B cell (primary cell): Measurements from ENCODE around the gene STX2. TPM values are rescaled to one million over a fixed set of nuclear protein-coding genes. Genes with fewer than 3 reads are reported as not detected.

Source experiments
- ATAC-seq: fragments of 200-7000 bp; cut with Tn5 transposase; one replicate; pipeline ENCODE4 v1.10.0; 2021; ENCODE audit warnings: low read depth, mild to moderate bottlenecking, moderate number of reproducible peaks, moderate library complexity
- CTCF ChIA-PET: fragments of 350-600 bp; sonication (Branson Sonifier 250); formaldehyde crosslinking; loops from one replicate; lab custom pipeline; 2021; ENCODE audit warnings: antibody characterized with exemption, inconsistent platforms; lab: Charles Lee
- POLR2A ChIA-PET: fragments of 350-600 bp; sonication (Branson Sonifier 250); formaldehyde crosslinking; loops from one replicate; lab custom pipeline; 2021; ENCODE audit warnings: antibody characterized with exemption; lab: Charles Lee
- DNase-seq: peaks from one replicate; pipeline ENCODE4 v3.0.0; 2013
- H2AFZ ChIP-seq: 2 replicates; pipeline ENCODE4 v1.6.1; 2012; ENCODE audit warnings: mild to moderate bottlenecking, low read depth, low read length; ENCODE audit not compliant: insufficient read depth, poor library complexity, severe bottlenecking
- H3K27ac ChIP-seq, 2 donors: 1 replicate in 1 of 2; 2 replicates in 1 of 2; pipeline ENCODE4 v1.5.1; 2012 to 2013; ENCODE audit warnings: low read length in 2 of 2, mild to moderate bottlenecking in 2 of 2, moderate library complexity in 1 of 2
- H3K27me3 ChIP-seq, 4 experiments: fragments of 200-600 bp in 1 of 4; sonication (generic) in 1 of 4; replicated peaks in 1 of 4; 1 replicate in 2 of 4; 2 replicates in 2 of 4; pipeline versions ENCODE4 v1.6.1 to v1.7.0; 2013 to 2016; ENCODE audit warnings: low read length in 3 of 4, mild to moderate bottlenecking in 2 of 4, mixed read lengths in 1 of 4, moderate library complexity in 1 of 4; ENCODE audit not compliant: insufficient read depth in 4 of 4, control insufficient read depth in 3 of 4; ENCODE audit errors: control extremely low read depth in 1 of 4
- H3K36me3 ChIP-seq, 2 experiments: replicated peaks in 1 of 2; 1 replicate in 1 of 2; 2 replicates in 1 of 2; pipeline versions ENCODE4 v1.6.1 to v1.7.1; 2013; ENCODE audit warnings: low read length in 1 of 2; ENCODE audit not compliant: insufficient read depth in 2 of 2, control insufficient read depth in 1 of 2; ENCODE audit errors: control extremely low read depth in 1 of 2, extremely low read depth in 1 of 2
- H3K4me1 ChIP-seq, 2 donors: fragments of 200-600 bp in 1 of 2; sonication (generic) in 1 of 2; 1 replicate in 1 of 2; 2 replicates in 1 of 2; pipeline versions ENCODE4 v1.5.1 to v1.6.1; 2013 to 2017; ENCODE audit warnings: low read length in 2 of 2; ENCODE audit not compliant: control insufficient read depth in 2 of 2, insufficient read depth in 2 of 2
- H3K4me2 ChIP-seq: replicated peaks from 2 replicates; pipeline ENCODE3; 2012; ENCODE audit warnings: mild to moderate bottlenecking, low read depth, low read length; ENCODE audit not compliant: poor library complexity, severe bottlenecking
- H3K4me3 ChIP-seq, 5 experiments: fragments of 200-600 bp in 1 of 5; sonication (generic) in 1 of 5; 1 replicate in 3 of 5; 2 replicates in 2 of 5; pipeline versions ENCODE4 v1.5.1 to v1.7.0; 2011 to 2016; ENCODE audit warnings: low read length in 4 of 5, mild to moderate bottlenecking in 4 of 5, low read depth in 2 of 5, control low read depth in 1 of 5, moderate library complexity in 1 of 5; ENCODE audit not compliant: insufficient read depth in 1 of 5; ENCODE audit errors: control extremely low read depth in 1 of 5, extremely low read depth in 1 of 5
- H3K79me2 ChIP-seq: fragments of 200-600 bp; sonication (generic); one replicate; pipeline ENCODE4 v1.6.0; 2016; ENCODE audit warnings: low read length; ENCODE audit not compliant: control insufficient read depth, insufficient read depth
- H3K9ac ChIP-seq: fragments of 200-600 bp; sonication (generic); 2 replicates; pipeline ENCODE4 v1.6.1; 2017; ENCODE audit warnings: mild to moderate bottlenecking, low read length, moderate library complexity
- H3K9me3 ChIP-seq, 3 donors: one replicate each; pipeline versions ENCODE4 v1.6.1 to v1.7.1; 2013; ENCODE audit warnings: low read length in 2 of 3; ENCODE audit not compliant: control insufficient read depth in 2 of 3, insufficient read depth in 1 of 3; ENCODE audit errors: control extremely low read depth in 1 of 3
- H4K20me1 ChIP-seq: 2 replicates; pipeline ENCODE4 v1.6.0; 2012; ENCODE audit warnings: mild to moderate bottlenecking, low read length; ENCODE audit not compliant: insufficient read depth, control insufficient read depth, poor library complexity, severe bottlenecking
- H3K27ac Mint-ChIP-seq: one replicate; pipeline ENCODE4 v1.8.0; 2021; ENCODE audit warnings: mixed read lengths
- H3K27me3 Mint-ChIP-seq: one replicate; pipeline ENCODE4 v1.8.0; 2021; ENCODE audit warnings: mixed read lengths
- H3K4me1 Mint-ChIP-seq: one replicate; pipeline ENCODE4 v1.8.0; 2021; ENCODE audit warnings: mixed read lengths
- H3K4me3 Mint-ChIP-seq: one replicate; pipeline ENCODE4 v1.8.0; 2021; ENCODE audit warnings: mixed read lengths
- H3K9me3 Mint-ChIP-seq: one replicate; pipeline ENCODE4 v1.8.0; 2022; ENCODE audit warnings: mixed read lengths; ENCODE audit not compliant: insufficient read depth
- EZH2 ChIP-seq: IDR thresholded peaks from 2 replicates; pipeline ENCODE4 v1.6.1; 2012; ENCODE audit warnings: borderline replicate concordance, low read depth, mild to moderate bottlenecking, moderate library complexity, low read length; ENCODE audit not compliant: insufficient read depth, poor library complexity, severe bottlenecking
- WGBS: methylation state at CpG from one replicate; pipeline ENCODE4 v1.1.5; 2013; ENCODE audit warnings: missing lambda C conversion rate; ENCODE audit not compliant: insufficient coverage; 5-methylcytosine and 5-hydroxymethylcytosine counted together
- intact Hi-C: fragments of 100-400 bp; cut with micrococcal nuclease; formaldehyde crosslinking; loops from one replicate; pipeline ENCODE4 v1.10.0; 2022
- polyA plus RNA-seq: library from polyadenylated mRNA; depleted of rRNA; stranded (reverse); fragments of >200 nt; gene quantifications from 2 replicates; pipeline ENCODE4 v1.2.3, GENCODE V29; 2012
- total RNA-seq, 2 donors: library from RNA; stranded (reverse); fragments of 120-200 nt in 1 of 2; gene quantifications; 1 replicate in 1 of 2; 2 replicates in 1 of 2; pipeline versions ENCODE4 v1.2.3 to v1.2.4, GENCODE V29; 2013 to 2022
- TF ChIP-seq, protein P1 (sequence below): fragments of 200-600 bp; IDR thresholded peaks from one replicate; pipeline ENCODE4 v1.8.0; 2022; ENCODE audit warnings: antibody characterized with exemption, mild to moderate bottlenecking

Gene STX2
- total and polyA plus RNA-seq, 2 donors (not counting 1 experiment from before 2014, with no cell fraction given), result 12.7 to 19.8 TPM

DNA sequence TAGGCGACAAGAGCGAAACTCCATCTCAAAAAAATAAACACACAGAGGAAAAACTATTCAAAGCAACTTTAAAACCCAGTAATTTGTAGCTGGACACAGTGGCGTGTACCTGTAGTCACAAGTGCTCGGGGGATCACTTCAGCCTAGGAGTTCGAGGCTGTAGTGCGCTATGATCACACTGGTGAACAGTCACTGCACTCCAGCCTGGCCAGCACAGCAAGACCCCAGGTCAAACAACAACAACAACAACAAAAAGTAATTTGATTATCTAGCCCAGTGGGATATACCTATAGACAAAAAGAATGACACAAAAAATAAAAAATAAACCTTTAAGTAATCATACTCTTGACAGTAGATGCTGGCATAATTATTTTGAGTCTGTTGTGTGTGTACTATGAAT lies 29.3 kb downstream of the STX2 start:
- H3K9ac ChIP-seq, result no peak overlapping the region
- H3K79me2 ChIP-seq, result no peaks in the 10 kb centered on the region
- H3K27me3 ChIP-seq, result no peaks in the 10 kb centered on the region
- Mint-ChIP-seq H3K27me3 (no peaks in the 10 kb centered on the region), H3K4me3 (no peak overlapping the region), H3K9me3 (no peaks in the 10 kb centered on the region), H3K27ac (no peak overlapping the region), H3K4me1 (peaks cover 5% of the 10 kb centered on the region)
- ATAC-seq (no peak), DNase-seq (no peak)
- H2AFZ ChIP-seq, result no peak overlapping the region
- no peak overlapping the region for H3K4me3 ChIP-seq
- H3K36me3 ChIP-seq, result peaks cover 6 to 25% of the 10 kb centered on the region in 2 experiments
- H3K9me3 ChIP-seq, result peaks cover 0 to 13% (median 0%) of the 10 kb centered on the region in 3 donors
- no peak overlapping the region for H3K27ac ChIP-seq
- CTCF ChIA-PET, result no interaction called here
- no peak overlapping the region for H3K4me2 ChIP-seq
- intact Hi-C loops, result loop anchor here (10.0 kb wide), 1 partner anchor 65 kb away; the partner anchor contains the start of gene RAN
- TF ChIP-seq, protein P1, sequence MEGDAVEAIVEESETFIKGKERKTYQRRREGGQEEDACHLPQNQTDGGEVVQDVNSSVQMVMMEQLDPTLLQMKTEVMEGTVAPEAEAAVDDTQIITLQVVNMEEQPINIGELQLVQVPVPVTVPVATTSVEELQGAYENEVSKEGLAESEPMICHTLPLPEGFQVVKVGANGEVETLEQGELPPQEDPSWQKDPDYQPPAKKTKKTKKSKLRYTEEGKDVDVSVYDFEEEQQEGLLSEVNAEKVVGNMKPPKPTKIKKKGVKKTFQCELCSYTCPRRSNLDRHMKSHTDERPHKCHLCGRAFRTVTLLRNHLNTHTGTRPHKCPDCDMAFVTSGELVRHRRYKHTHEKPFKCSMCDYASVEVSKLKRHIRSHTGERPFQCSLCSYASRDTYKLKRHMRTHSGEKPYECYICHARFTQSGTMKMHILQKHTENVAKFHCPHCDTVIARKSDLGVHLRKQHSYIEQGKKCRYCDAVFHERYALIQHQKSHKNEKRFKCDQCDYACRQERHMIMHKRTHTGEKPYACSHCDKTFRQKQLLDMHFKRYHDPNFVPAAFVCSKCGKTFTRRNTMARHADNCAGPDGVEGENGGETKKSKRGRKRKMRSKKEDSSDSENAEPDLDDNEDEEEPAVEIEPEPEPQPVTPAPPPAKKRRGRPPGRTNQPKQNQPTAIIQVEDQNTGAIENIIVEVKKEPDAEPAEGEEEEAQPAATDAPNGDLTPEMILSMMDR, result no peak
- TF ChIP-seq EZH2, result no peak
- H3K4me1 ChIP-seq, result no peaks in the 10 kb centered on the region
- POLR2A ChIA-PET, result no interaction called here
- WGBS, result 89% methylated on average over 5 of the region's 6 CpGs
- H4K20me1 ChIP-seq, result no peaks in the 10 kb centered on the region

DNA sequence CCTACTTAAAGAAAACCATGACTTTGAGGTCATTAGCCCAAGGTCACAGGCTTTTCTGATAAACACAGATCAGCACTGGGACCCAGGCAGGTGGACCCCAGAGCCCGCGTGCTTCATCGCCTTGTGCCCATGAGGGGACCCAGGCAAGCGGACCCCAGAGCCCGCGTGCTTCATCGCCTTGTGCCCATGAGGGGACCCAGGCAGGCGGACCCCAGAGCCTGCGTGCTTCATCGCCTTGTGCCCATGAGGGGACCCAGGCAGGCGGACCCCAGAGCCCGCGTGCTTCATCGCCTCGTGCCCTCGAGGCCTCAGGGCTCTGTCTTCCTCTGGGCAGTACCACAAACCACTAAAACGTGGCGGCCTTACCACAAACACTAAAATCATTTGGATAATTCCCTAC lies 31.7 kb downstream of the STX2 start:
- no peaks in the 10 kb centered on the region for H3K9me3 Mint-ChIP-seq
- TF ChIP-seq, protein P1, result no peak
- no peak for TF ChIP-seq EZH2
- H3K4me2 ChIP-seq, result no peak overlapping the region
- no peaks in the 10 kb centered on the region for H3K27me3 ChIP-seq
- no peak overlapping the region for H3K4me3 Mint-ChIP-seq
- no peaks in the 10 kb centered on the region for H3K4me1 Mint-ChIP-seq
- H3K9ac ChIP-seq, result no peak overlapping the region
- no peak overlapping the region for H2AFZ ChIP-seq
- no peaks in the 10 kb centered on the region for H3K79me2 ChIP-seq
- H3K27me3 Mint-ChIP-seq, result no peaks in the 10 kb centered on the region
- ChIA-PET CTCF (interaction anchor here (1.1 kb wide), 1 partner anchor 325 kb away, joined by 3 read pairs; no protein-coding TSS in a partner anchor), POLR2A (no interaction called here)
- H3K9me3 ChIP-seq, result peaks cover 0 to 7% (median 0%) of the 10 kb centered on the region in 3 donors
- no peak for ATAC-seq
- WGBS, result 88% methylated on average over 16 of the region's 18 CpGs
- no peak overlapping the region for H3K27ac Mint-ChIP-seq
- H3K4me3 ChIP-seq, result no peak overlapping the region
- H3K36me3 ChIP-seq, result peaks cover 6 to 29% of the 10 kb centered on the region in 2 experiments
- H3K27ac ChIP-seq, result no peak overlapping the region
- no peaks in the 10 kb centered on the region for H3K4me1 ChIP-seq
- DNase-seq, result no peak
- intact Hi-C loops, result no loop called here
- no peaks in the 10 kb centered on the region for H4K20me1 ChIP-seq
